ENCODE results near the gene CAP2.

The CAP2 gene

DNA sequence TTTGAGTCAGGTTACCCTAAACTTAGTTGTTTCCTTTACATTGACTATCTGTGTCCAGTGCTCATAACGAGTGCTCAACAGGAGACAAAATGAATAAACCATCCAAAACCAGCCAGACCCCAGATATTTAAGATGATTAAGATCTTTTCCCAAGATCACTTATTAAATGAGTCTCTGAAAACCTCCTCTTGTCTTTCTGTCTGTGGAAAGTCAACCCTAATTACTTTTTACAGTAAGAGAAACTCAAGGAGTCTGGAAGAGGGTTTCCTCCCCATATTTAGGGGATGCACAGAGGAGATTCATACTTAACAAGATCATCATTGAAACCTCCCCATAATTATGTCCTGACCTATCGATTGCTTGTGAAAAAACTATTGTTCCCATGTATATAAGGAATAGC, 84.0 kb downstream of the CAP2 start:
- no peak for DNase-seq

DNA sequence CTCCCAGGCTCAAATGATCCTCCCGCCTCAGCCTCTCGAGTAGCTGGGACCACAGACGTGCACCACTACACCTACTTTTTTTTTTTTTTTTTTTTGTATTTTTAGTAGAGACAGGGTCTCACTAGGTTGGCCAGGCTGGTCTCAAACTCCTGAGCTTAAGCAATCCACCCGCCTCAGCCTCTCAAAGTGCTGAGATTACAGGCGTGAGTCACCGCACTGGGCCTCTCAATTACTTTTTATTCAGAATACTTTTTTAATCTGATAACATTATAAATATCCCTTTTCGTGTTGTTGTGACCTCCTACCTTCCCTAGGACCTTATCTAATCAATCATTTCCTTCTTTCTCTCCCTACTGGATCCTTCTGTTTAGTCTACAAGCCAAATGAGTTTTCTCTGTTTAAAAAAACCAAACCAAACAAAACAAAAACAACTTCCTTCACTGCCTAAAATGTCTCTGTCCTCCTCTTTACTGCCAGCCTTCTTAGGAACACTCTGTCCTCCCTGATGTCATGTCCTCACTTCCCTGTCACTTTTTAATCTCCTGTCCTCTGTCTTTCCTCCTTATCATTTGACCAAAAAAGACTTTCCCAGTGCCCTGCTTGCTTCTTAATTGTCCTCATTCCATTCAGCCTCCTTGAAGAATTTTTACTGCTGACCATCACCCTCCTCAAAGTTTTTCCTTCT, 85.0 kb downstream of the CAP2 start:
- no peak for DNase-seq

DNA sequence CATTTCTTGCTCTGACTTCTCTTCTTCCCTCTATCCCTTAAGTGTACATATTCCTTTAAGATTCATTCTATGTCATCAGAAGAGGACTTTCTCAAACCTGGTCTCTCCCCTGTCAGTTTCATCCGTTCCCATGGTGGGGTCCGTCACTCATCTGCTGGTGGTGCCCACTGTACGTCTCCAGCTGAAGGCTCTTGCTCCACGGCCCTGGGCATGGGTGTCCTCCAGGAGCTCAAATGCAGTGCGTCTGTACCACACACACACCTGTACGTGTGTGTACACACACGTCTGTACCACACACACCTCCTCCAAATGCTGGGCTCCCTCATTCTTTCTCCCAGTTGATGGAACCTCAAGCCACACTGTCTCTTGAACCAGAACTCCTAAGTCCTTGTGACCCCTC, 85.6 kb downstream of the CAP2 start:
- DNase-seq: no peak

DNA sequence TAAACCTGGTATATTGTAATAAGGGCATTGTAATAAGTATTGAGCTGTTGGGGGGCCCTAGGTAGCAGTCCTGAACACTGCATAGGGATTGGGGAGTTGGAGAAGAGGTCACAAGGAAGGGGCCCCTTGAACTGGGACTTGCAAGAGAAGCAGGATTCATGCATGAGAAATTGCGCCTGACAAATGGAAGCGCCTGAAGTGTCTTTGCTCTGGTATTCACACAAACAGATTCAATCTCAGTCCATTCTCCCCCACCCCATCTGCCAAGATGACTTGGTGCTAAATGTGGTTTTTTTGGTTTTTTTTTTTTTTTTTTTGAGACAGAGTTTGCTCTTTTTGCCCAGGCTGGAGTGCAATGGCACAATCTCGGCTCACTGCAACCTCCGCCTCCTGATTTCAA, 87.1 kb downstream of the CAP2 start:
- DNase-seq: no peak

DNA sequence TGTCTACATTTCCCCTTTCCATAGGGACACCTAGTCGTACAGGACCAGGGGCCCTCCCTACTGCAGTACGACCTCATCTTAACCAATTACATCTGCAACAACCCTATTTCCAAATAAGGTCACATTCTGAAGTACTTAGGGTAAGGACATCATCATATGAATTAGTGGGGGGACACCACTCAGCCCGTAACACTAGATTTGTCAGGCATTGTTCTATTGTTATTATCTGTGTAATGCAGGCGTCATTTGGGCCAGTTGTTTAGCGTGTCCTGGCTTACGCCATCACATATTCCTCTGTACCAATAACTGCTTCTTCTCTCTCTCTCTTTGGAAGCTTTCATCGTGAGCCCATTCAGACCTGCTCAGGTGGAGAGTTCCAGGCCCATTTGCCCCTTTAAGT, 89.3 kb downstream of the CAP2 start:
- no peak for DNase-seq

DNA sequence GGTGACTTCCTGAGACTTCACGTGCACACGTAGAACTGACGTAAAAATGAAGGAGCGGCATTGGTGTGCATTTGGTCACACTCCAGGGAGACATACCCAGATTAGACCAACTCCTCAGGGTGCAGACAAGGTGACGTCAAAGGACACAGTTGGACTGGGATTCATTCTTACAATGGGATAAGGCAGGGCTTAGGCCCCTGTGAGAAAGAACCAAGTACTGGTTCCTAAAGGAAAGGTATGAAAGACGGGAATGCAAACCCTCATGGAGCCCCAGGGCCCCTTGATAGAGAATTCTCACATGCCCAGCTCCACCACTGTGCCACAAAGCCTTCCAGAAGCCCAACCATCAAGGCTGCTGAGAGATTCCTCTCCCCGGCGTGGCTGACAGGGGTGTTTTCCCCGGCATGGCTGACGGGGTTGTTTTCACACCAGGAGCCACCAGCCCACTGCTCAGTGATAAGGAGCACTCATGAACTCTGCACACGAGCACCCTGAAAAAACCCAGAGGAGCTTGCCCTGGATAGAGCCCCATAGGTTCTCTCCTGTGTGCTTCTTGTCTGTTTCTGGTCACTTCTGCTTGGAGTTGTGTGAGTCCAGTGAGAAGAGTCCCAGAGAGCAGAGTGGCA, 90.1 kb downstream of the CAP2 start:
- DNase-seq: no peak

DNA sequence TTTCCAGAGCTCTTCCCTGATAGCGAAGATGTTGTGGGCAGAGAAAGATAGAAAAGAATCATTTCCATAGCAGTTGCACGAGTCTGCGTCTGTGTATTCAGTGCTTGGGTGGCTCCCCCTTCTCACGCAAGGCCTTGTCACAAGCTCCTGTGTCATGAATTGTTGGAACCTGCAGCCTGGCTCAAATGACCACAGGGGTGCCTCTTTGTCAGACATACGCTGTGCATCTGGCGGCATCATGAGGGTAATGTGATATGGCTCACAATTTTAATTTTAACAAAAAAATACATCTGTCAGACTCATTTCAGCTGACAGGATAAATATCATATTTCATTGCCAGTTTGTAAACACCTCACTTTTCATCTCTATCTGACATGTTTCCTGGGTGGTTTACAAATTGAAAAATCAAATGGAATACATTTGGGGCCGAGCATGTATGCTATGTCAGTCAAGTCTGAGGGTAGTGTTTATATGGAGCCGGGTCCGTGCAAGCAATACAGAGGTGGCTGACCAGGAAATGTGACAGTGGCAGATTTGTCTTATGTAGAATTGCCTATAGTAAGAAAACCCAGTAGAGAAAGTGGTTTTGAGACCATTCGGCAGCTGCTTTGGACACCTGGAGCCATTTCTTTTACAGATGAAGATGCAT, 90.9 kb downstream of the CAP2 start:
- no peak for DNase-seq

DNA sequence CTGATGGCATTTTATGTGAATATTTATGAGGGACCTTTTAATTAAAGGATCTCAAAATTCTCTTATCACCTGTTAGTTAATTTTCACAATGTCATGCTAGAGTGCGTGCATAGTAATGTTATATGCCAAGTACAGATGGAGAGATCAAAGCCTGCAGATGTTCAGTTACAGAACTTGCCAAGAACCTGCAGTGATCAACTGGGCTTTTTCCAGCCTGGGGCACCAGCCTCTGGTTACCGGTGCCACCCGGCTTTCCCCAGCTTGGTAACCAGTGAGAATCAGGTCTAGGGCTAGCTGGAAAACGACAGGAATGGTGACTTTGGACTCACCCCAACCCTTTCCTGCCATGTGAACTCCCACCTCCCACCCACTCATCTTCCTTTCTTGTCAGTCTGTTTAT, 91.8 kb downstream of the CAP2 start:
- no peak for DNase-seq

DNA sequence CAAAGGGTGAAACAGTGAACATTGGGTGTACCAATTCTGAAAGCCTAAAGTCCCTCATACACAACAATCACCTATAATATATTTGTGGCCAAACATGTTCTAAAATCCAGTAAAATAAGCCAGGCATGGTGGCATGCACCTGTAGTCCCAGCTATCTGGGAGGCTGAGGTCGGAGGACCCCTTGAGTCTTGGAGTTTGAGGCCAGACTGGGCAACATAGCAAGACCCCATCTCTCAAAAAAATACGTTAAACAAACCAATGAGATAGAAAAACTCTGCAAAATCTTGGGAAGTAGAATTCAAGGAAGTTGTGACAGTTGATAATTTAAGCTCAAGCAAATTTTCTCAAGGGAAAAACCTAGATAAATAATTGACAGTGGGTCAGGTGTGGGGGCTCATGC, 92.6 kb downstream of the CAP2 start:
- DNase-seq: no peak

DNA sequence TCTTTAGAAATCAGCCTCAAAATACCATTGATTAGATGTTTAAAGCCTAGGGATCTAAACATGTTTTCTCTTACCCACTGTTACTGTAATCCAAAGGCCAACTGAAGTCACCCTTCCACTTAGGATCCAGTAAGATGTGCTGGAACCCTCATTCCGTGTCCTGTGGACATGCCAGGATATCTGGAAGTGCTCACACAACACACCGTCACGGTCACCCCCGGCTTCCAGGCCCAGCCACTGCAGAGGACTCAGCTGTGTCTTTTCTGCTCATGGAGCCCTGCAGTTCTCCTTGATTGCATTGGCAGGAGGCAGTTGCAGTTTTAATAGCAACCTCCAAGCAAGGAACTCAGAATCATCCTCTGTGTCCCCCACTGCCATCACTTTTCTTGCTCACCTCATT, 93.3 kb downstream of the CAP2 start:
- DNase-seq: no peak

DNA sequence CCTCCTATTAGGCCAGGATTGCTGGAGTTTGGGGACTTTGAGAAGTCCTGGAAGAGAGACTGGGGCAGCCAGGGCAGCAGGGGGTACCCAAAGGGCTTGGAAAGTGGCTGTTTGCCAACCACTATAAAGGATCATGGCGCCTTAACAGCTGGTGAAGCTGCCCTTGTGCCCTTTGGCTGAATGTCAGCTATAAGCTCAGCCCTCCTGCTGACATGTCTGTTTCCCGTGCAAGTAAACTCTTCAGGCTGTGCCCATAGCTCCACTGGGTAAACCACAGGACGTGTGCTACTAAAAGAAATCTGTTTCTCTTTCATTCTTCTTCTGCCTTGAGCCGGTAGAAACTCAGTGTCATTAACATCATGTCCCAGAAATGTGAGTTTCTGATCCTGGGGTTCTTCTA, 97.3 kb downstream of the CAP2 start:
- DNase-seq: no peak

DNA sequence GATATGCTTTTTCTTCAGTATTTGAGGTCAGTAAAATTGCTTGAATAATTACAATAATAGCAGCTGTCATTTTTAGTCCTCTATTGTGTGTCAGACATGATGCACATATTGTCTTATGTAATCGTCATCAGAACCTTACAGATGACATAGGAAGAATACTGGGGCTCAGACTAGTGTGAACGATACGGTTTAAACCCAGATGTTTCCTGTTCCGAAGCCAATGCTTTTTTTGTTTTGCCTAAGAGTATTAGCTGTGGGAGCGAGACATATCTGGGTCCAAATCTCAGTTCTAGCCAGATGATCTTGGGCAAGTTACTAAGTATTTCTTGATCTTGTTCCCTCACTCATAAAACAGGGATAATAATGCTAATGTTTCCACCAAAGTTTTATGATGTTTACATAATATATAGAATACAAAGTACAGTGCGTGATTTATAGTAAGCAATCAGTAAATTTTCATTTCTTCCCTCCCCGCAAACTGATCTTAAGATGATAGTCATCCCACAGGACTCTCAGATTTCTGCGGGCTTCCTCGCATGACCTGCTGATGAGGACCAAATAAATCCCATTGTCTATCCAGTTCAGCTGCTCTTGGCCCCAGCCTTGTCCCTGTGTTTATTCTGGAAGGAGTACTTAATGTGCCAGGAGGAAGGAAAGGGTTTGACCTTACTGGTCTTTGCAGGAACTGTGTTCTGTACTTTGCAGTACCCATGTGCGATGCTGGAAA, 98.2 kb downstream of the CAP2 start:
- DNase-seq: no peak

DNA sequence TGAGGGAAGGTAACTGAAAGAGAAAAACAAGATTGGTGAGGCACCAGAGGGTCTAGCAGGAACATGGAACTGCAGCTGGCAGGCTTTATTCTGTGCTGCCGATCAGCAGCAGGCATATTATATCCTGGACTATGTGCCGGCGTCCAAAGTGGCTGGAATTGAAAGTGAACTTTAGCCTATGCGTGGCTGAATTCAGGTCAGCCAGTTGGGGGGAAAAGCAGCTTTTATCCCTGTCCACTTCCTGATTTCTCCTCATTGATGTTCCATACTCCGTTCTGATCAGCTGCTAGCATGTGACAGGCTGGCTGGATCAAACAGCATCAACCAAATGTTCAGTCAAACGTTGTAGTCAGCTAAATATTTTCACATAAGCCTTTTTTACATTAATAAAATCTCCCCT, 99.0 kb downstream of the CAP2 start:
- no peak for DNase-seq

DNA sequence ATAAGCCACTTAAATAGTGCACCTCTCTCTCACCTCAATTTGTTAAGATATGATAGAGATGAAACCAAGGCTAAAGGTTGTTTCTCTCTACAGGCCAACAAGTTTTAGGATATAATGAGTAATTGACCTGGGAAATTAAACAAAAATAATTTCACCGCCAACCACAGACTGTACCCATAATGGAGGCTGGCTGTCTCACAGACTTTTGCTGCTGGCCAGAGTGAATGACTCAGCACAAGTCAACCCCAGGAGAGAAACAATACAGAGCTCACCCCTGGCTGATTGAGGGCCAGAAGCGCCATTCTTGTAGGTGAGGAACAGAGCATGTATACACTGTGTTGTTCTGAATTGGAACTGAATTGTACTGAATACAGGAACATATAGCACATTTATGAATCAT, 99.9 kb downstream of the CAP2 start:
- DNase-seq: peak; percentile 76

DNA sequence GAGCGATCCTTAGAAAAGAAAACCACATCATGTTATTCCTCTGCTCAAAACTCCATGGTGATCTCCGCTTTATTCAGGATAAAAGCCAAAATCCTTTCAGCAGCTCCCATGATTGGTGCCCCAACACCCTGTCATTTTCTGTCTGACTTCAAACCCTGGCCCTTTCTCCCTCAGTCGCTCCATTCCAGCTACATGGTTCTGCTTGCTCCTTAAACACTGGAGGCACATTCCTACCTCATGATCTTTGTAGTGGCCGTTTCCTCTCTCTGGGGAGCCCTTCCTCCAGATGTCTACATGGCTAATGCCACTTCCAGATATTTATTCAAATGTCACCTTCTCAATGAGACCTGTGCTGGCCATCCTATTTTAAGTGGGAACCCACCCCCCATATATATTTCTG, 100.8 kb downstream of the CAP2 start:
- DNase-seq: peak; percentile 62

DNA sequence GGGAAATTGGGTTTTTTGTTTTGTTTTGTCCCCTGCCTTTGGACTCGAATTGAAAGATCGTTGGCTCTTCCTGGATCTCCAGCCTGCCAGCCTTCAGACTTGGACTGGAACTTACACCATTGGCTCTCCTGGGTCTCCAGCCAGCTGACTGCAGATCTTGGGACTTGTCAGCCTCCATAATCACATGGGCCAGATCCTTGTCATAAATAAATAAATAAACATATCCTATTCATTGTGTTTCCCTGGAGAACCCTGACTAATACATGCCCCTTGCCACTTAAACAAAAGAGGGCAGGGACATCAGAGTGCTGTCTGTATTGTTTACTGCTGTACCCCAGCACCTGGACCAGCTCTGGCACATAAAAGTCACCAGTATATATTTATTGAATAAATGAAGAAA, 101.5 kb downstream of the CAP2 start:
- DNase-seq: no peak

DNA sequence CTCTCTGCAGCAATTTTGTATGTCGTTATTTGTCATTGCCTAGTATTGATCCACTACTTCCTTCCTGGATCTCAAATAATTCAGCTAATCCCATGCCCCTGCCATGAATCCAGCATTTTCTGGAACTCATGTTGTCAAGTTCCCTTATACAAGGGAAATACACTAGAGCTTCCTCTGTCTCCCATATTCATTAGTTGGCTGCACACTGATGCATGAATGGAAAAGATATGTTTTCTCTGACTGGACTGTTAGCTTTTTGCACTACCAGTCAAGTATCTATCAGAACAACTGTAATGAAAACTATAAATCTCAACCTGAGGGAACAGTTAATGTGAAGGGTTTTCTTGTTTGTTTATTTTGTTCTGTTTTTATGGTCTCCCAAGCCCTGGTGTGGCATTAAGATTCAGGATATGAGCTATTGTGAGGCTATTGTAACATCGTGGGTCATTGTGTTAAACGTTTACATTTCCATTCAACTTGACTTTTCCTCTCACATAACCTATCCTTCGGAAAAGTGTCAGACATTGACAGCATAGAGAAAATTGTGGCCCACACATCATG, 104.2 kb downstream of the CAP2 start:
- DNase-seq: no peak

DNA sequence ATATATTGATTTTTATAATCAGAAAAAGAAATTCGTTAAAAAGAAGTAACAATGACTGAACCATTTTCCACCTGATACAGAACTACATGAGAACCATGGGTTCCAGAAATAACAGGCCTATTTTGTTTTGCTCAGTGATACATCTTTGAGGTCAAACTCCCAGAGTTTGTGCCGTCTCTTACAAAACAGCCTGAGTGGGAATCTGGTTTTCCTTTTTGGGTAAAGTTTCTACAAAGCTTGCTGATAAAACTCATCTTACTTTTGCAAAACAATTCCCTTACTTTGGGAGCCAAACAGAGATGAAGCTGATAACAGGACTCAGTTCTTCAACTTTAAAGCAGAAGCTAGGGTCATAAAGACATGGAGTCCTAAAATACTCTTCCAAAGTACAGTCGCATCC, 108.0 kb downstream of the CAP2 start:
- no peak for DNase-seq

DNA sequence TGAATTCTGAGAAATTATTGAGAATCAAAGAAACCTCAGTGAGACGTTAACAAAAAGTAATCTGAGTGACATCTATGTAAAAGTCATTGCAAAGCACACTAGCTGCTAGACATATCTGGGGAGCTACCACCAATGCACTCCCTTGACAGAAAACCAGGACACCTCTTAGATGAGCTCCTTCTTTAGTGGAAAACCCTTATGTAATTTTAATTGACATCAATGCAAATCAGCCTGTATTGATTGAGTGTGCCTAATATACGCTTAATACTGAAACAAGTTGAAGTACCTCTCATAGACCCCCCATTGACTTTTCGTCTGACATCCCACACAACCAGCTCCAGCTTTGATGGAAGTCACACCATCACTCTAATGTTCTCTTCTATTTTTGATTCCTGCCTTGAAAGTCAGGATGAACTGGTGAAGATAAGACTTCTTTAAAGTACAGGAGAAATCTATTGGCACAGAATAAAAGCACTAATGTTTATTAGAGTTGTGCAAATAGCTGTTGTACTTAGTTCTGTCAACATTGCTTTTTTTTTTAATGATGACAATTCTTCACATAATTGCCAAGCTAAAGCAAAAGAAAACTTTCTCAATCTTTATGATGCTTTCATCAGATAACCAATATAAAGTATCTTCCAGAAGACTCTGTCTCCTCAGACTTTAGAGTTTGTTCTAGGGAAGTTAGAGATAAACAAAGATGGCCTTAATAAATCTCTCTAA, 108.7 kb downstream of the CAP2 start:
- DNase-seq: no peak

DNA sequence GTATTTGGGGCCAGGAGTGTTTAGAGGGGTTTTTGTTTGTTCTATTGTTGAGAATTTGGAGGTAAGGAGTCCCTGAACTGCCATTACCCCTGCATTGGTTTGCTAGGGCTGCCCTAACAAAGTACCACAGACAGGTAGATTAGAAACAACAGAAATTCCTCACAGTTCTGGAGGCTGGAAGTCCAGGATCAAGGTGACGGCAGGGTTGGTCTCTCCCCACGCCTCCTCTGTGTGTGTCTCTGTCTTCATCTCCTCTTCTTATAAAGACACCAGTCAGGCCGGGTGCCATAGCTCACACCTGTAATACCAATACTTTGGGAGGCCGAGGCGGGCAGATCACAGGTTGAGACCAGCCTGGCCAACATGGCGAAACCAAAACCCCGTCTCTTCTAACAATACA, 109.7 kb downstream of the CAP2 start:
- no peak for DNase-seq

DNA sequence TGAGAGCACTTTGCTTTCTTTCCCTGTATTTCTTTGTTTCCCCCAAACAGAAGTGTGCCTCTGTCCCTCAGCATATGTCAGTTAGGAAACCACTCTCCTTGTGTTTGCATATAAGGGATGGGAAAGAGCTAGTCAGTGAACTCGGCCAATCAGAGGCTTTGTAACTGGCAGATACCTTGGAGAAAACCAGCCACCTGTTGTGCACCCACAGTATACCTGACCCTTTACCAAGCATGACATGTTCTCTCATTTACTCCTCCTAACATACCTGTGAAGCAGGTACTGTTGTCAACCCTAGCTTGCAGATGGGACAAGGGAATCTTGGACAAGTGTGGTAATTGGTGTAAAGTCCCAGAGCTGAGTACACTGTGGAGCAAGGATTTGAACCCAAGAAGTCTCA, 110.6 kb downstream of the CAP2 start:
- no peak for DNase-seq

DNA sequence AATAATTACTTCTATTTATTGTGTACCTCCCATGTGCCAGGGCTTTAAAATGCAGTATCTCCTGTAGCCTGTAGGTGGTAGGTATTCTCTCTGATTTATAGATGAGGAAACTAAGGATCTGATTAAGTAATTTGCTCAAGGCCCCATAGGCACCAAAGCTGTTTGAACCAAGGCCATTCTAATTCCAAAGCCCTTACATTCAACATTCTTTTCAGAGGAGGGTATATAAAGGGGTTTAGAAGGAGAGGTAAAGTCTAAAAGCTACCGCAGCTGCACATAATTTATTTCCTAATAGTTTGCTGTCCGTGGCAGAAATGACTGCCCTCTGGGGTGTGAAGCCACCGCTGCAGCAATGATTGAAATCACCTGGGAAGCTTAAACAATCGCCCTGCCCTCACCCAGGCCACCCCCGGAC, 111.7 kb downstream of the CAP2 start:
- DNase-seq: peak; percentile 29

DNA sequence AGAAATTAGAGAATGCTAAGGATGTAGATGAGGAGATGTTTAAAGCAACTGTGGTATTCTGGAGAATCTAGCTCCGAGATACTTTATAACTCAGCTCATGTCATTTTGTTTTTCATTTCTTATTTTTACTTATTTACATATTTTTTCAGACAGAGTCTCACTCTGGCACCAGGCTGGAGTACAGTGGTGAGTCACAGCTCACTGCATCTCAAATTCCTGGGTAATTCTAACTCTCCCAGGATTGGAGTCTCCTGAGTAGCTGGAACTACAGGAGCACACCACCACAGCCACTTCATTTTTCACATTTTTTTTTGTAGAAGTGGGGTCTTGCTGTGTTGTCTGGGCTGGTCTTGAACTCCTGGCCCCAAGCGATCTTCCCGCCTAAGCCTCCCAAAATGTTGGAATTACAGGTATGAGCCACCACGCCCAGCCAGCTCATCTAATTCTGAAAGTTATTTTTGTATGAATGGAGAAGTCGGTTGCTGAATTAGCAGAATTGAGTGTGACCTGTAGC, 112.4 kb downstream of the CAP2 start:
- peak; percentile 64 for DNase-seq

Data from EL (cell line).